Anterior cingulate cortex (tissue), 58 donors: Measurements from ENCODE around the gene XPO4.

ENCODE experiments used
- DNase-seq, 58 donors: peaks; one replicate each; lab custom pipeline; 2025; lab: John Stamatoyannopoulos, UW

Gene XPO4

GRCh38 chr13:20831254-20831653 is 71.3 kb downstream of the XPO4 start:
- DNase-seq, result no peak

GRCh38 chr13:20828539-20829364 is 73.8 kb downstream of the XPO4 start:
- DNase-seq, result peak in 7 of 58 donors; percentile 1 to 28 (median 4)

GRCh38 chr13:20826843-20827560 is 75.5 kb downstream of the XPO4 start:
- DNase-seq, result no peak

GRCh38 chr13:20826301-20826700 is 76.2 kb downstream of the XPO4 start:
- no peak for DNase-seq

GRCh38 chr13:20825477-20825875 is 77.1 kb downstream of the XPO4 start:
- DNase-seq, result no peak

GRCh38 chr13:20824762-20825476 is 77.6 kb downstream of the XPO4 start:
- DNase-seq, result no peak

- DNase-seq, result no peak
These were observed 79.5 kb downstream of the XPO4 start for GRCh38 chr13:20823071-20823470.

- no peak for DNase-seq
These were observed 80.1 kb downstream of the XPO4 start for GRCh38 chr13:20822406-20822805.

GRCh38 chr13:20819715-20820114 is 82.8 kb downstream of the XPO4 start:
- DNase-seq, result no peak

- DNase-seq, result no peak
These were observed 87.1 kb downstream of the XPO4 start for GRCh38 chr13:20815464-20815863.

GRCh38 chr13:20814224-20814910 is 88.2 kb downstream of the XPO4 start:
- peak in 1 of 58 donors; percentile 28 for DNase-seq

- no peak for DNase-seq
These were observed 89.7 kb downstream of the XPO4 start for GRCh38 chr13:20812890-20813289.

- no peak for DNase-seq
These were observed 91.7 kb downstream of the XPO4 start for GRCh38 chr13:20810808-20811207.

- no peak for DNase-seq
These were observed 93.7 kb downstream of the XPO4 start for GRCh38 chr13:20808874-20809273.

GRCh38 chr13:20803180-20803965 is 99.2 kb downstream of the XPO4 start:
- DNase-seq, result no peak

GRCh38 chr13:20801707-20802106 is 100.8 kb downstream of the XPO4 start:
- no peak for DNase-seq

GRCh38 chr13:20799726-20800416 is 102.7 kb downstream of the XPO4 start:
- no peak for DNase-seq

- no peak for DNase-seq
These were observed 104.5 kb downstream of the XPO4 start for GRCh38 chr13:20798027-20798426.
